Activated T-cell treated with anti-CD3 and anti-CD28 coated beads for 1 hour (primary cell): ENCODE measurements around the gene NEO1.
"Not testable (repeated sequence)": the region's sequence is repeated elsewhere in the genome, so short reads cannot be mapped to it uniquely, and the experiment has no call there.

ENCODE experiments used
- DNase-seq: peaks from one replicate; pipeline ENCODE4 v3.0.0-alpha.2; 2020; ENCODE audit warnings: low read depth

The NEO1 gene

GRCh38 chr15:73210630-73211029 lies 158.4 kb downstream of the NEO1 start:
- DNase-seq: no peak

- DNase-seq: no peak
Measured at GRCh38 chr15:73212424-73212823, 160.2 kb downstream of the NEO1 start.

GRCh38 chr15:73221450-73221849 lies 169.2 kb downstream of the NEO1 start:
- DNase-seq: not testable (repeated sequence)

GRCh38 chr15:73225358-73226015 lies 173.2 kb downstream of the NEO1 start:
- DNase-seq: no peak

- no peak for DNase-seq
Measured at GRCh38 chr15:73226093-73226814, 174.0 kb downstream of the NEO1 start.

- DNase-seq: no peak
Measured at GRCh38 chr15:73227433-73228056, 175.3 kb downstream of the NEO1 start.

GRCh38 chr15:73228128-73228646 lies 175.9 kb downstream of the NEO1 start:
- DNase-seq: no peak

- DNase-seq: no peak
Measured at GRCh38 chr15:73231661-73232419, 179.6 kb downstream of the NEO1 start.

- DNase-seq: no peak
Measured at GRCh38 chr15:73232776-73233175, 180.5 kb downstream of the NEO1 start.

- no peak for DNase-seq
Measured at GRCh38 chr15:73233623-73234022, 181.4 kb downstream of the NEO1 start.

- DNase-seq: no peak
Measured at GRCh38 chr15:73237910-73238309, 185.6 kb downstream of the NEO1 start.

GRCh38 chr15:73239564-73240215 lies 187.4 kb downstream of the NEO1 start:
- DNase-seq: no peak

GRCh38 chr15:73240866-73241499 lies 188.7 kb downstream of the NEO1 start:
- DNase-seq: peak; percentile 61

- DNase-seq: no peak
Measured at GRCh38 chr15:73244333-73244732, 192.1 kb downstream of the NEO1 start.

- DNase-seq: no peak
Measured at GRCh38 chr15:73246439-73246838, 194.2 kb downstream of the NEO1 start.

GRCh38 chr15:73246898-73247297 lies 194.6 kb downstream of the NEO1 start:
- DNase-seq: no peak

GRCh38 chr15:73247331-73247730 lies 195.1 kb downstream of the NEO1 start:
- DNase-seq: no peak

GRCh38 chr15:73249499-73249898 lies 197.2 kb downstream of the NEO1 start:
- DNase-seq: no peak

GRCh38 chr15:73254598-73254997 lies 202.3 kb downstream of the NEO1 start:
- no peak for DNase-seq

GRCh38 chr15:73258271-73259108 lies 206.2 kb downstream of the NEO1 start:
- DNase-seq: no peak
